CD14-positive monocyte (primary cell): ENCODE measurements around the gene PPP1R13L. TPM values are rescaled to one million over a fixed set of nuclear protein-coding genes. Genes with fewer than 3 reads are reported as not detected.
A peak's percentile ranks its signal among the peaks of the same experiment; 100 is the strongest.

Experiments
- DNase-seq, 3 donors: peaks; one replicate each; pipeline ENCODE4 v3.0.0-alpha.2; 2011 to 2022
- H2AFZ ChIP-seq: 2 replicates; pipeline ENCODE4 v1.6.0; 2012; ENCODE audit warnings: mild to moderate bottlenecking, low read depth, low read length, inconsistent platforms; ENCODE audit not compliant: insufficient read depth, poor library complexity, severe bottlenecking
- H3K27ac ChIP-seq, 2 donors: 1 replicate in 1 of 2; 2 replicates in 1 of 2; pipeline ENCODE4 v1.5.1; 2012 to 2013; ENCODE audit warnings: low read length in 2 of 2, control low read depth in 1 of 2, inconsistent platforms in 1 of 2, low read depth in 1 of 2, mild to moderate bottlenecking in 1 of 2
- H3K27me3 ChIP-seq, 2 donors: one replicate each; pipeline versions ENCODE4 v1.6.0 to v1.6.1; 2011 to 2013; ENCODE audit warnings: low read length in 2 of 2; ENCODE audit not compliant: control insufficient read depth in 2 of 2, insufficient read depth in 2 of 2
- H3K36me3 ChIP-seq, 2 donors: replicated peaks in 1 of 2; 1 replicate in 1 of 2; 2 replicates in 1 of 2; pipeline versions ENCODE4 v1.5.1 to v1.6.1; 2012 to 2013; ENCODE audit warnings: low read length in 2 of 2, control low read depth in 1 of 2, inconsistent platforms in 1 of 2, mild to moderate bottlenecking in 1 of 2; ENCODE audit not compliant: insufficient read depth in 2 of 2, control insufficient read depth in 1 of 2
- H3K4me1 ChIP-seq, 2 donors: 1 replicate in 1 of 2; 2 replicates in 1 of 2; pipeline versions ENCODE4 v1.5.1 to v1.6.1; 2012 to 2013; ENCODE audit warnings: low read length in 2 of 2, control low read depth in 1 of 2, inconsistent platforms in 1 of 2, mild to moderate bottlenecking in 1 of 2, moderate library complexity in 1 of 2; ENCODE audit not compliant: insufficient read depth in 2 of 2, control insufficient read depth in 1 of 2
- H3K4me2 ChIP-seq: replicated peaks from 2 replicates; pipeline ENCODE3; 2012; ENCODE audit warnings: low read length, moderate library complexity, mild to moderate bottlenecking; ENCODE audit not compliant: poor library complexity, severe bottlenecking; ENCODE audit errors: extremely low read depth
- H3K4me3 ChIP-seq, 3 experiments: fragments of 200-600 bp in 1 of 3; sonication (generic) in 1 of 3; replicated peaks in 1 of 3; 1 replicate in 2 of 3; 2 replicates in 1 of 3; pipeline ENCODE4 v1.5.1; 2011 to 2013; ENCODE audit warnings: low read length in 3 of 3, mild to moderate bottlenecking in 3 of 3, control low read depth in 2 of 3, low read depth in 2 of 3, inconsistent platforms in 1 of 3, moderate library complexity in 1 of 3
- H3K79me2 ChIP-seq: 2 replicates; pipeline ENCODE4 v1.6.0; 2012; ENCODE audit warnings: mild to moderate bottlenecking, control low read depth, inconsistent platforms, low read length, moderate library complexity; ENCODE audit not compliant: insufficient read depth
- H3K9ac ChIP-seq: 2 replicates; pipeline ENCODE4 v1.6.0; 2017; ENCODE audit warnings: low read length, mild to moderate bottlenecking; ENCODE audit not compliant: insufficient read depth, poor library complexity, severe bottlenecking
- H3K9me3 ChIP-seq, 2 donors: replicated peaks in 1 of 2; 1 replicate in 1 of 2; 2 replicates in 1 of 2; pipeline versions ENCODE4 v1.5.1 to v1.6.1; 2012 to 2013; ENCODE audit warnings: low read length in 2 of 2, control low read depth in 1 of 2; ENCODE audit not compliant: control insufficient read depth in 1 of 2, insufficient read depth in 1 of 2
- H4K20me1 ChIP-seq: 2 replicates; pipeline ENCODE4 v1.6.0; 2012; ENCODE audit warnings: mild to moderate bottlenecking, low read length, control low read depth, moderate library complexity; ENCODE audit not compliant: insufficient read depth
- H3K27ac Mint-ChIP-seq, 7 donors: one replicate each; pipeline ENCODE4 v1.8.0; 2020; ENCODE audit warnings: mild to moderate bottlenecking in 7 of 7, mixed read lengths in 7 of 7, moderate library complexity in 6 of 7, inconsistent platforms in 2 of 7
- H3K27me3 Mint-ChIP-seq, 3 donors: one replicate each; pipeline ENCODE4 v1.8.0; 2021 to 2022; ENCODE audit warnings: low read depth in 3 of 3, mild to moderate bottlenecking in 3 of 3, mixed read lengths in 3 of 3, moderate library complexity in 3 of 3, inconsistent platforms in 1 of 3
- H3K36me3 Mint-ChIP-seq, 2 donors: one replicate each; pipeline ENCODE4 v1.8.0; 2020; ENCODE audit warnings: mixed read lengths in 2 of 2, inconsistent platforms in 1 of 2, mild to moderate bottlenecking in 1 of 2
- H3K4me1 Mint-ChIP-seq: one replicate; pipeline ENCODE4 v1.8.0; 2020; ENCODE audit warnings: mild to moderate bottlenecking, mixed read lengths
- H3K4me3 Mint-ChIP-seq, 2 donors: one replicate each; pipeline ENCODE4 v1.8.0; 2020; ENCODE audit warnings: mild to moderate bottlenecking in 2 of 2, mixed read lengths in 2 of 2, moderate library complexity in 1 of 2
- H3K9me3 Mint-ChIP-seq, 7 donors: one replicate each; pipeline ENCODE4 v1.8.0; 2020 to 2022; ENCODE audit warnings: mixed read lengths in 7 of 7, mild to moderate bottlenecking in 6 of 7, moderate library complexity in 6 of 7, inconsistent platforms in 2 of 7
- CTCF ChIP-seq: fragments of 200-600 bp; IDR thresholded peaks from one replicate; pipeline ENCODE4 v1.8.0; 2022; ENCODE audit warnings: antibody characterized with exemption, mild to moderate bottlenecking
- WGBS: methylation state at CpG from one replicate; pipeline ENCODE4 v1.1.5; 2013; ENCODE audit warnings: missing lambda C conversion rate; ENCODE audit not compliant: insufficient coverage; 5-methylcytosine and 5-hydroxymethylcytosine counted together
- intact Hi-C, 2 donors: fragments of 100-400 bp; cut with micrococcal nuclease; formaldehyde crosslinking; loops; one replicate each; pipeline versions ENCODE4 v1.15.0 to v1.15.1; 2023
- polyA plus RNA-seq, 3 donors: library from polyadenylated mRNA; depleted of rRNA in 1 of 3; unstranded in 2 of 3; stranded (reverse) in 1 of 3; fragments of 300-500 nt in 2 of 3; fragments of >200 nt in 1 of 3; fragmentation: Illumina TruSeq in 2 of 3; gene quantifications; 1 replicate in 2 of 3; 2 replicates in 1 of 3; pipeline ENCODE4 v1.2.3, GENCODE V29; 2012 to 2021

PPP1R13L gene
- polyA plus RNA-seq, 3 donors, result 0.18 to 1.8 (median 0.45) TPM

GRCh38 chr19:45448425-45448756, 43.5 kb upstream of the PPP1R13L start:
- Mint-ChIP-seq H3K36me3 (peaks cover 2 to 4% of the 10 kb centered on the region in 2 donors), H3K27ac (peak overlapping the region in 5 of 7 donors; percentile 15 to 99 (median 82)), H3K4me3 (no peak overlapping the region), H3K9me3 (peaks cover 0 to 6% (median 2%) of the 10 kb centered on the region in 7 donors), H3K27me3 (peaks cover 14 to 28% (median 26%) of the 10 kb centered on the region in 3 donors), H3K4me1 (peaks cover 48% of the 10 kb centered on the region)
- H3K79me2 ChIP-seq, result no peaks in the 10 kb centered on the region
- peaks cover 0 to 16% of the 10 kb centered on the region in 2 donors for H3K27me3 ChIP-seq
- H3K4me3 ChIP-seq, result no peak overlapping the region
- H3K27ac ChIP-seq, result no peak overlapping the region
- no peaks in the 10 kb centered on the region for H4K20me1 ChIP-seq
- peaks cover 36 to 48% of the 10 kb centered on the region in 2 donors for H3K4me1 ChIP-seq
- DNase-seq, result no peak
- WGBS, result 100% methylated on average over 2 of the region's 3 CpGs
- H3K9me3 ChIP-seq, result no peaks in the 10 kb centered on the region
- no peak overlapping the region for H2AFZ ChIP-seq
- H3K36me3 ChIP-seq, result no peaks in the 10 kb centered on the region
- H3K9ac ChIP-seq, result no peak overlapping the region
- intact Hi-C loops, result no loop called here
- TF ChIP-seq CTCF, result no peak
- no peak overlapping the region for H3K4me2 ChIP-seq

GRCh38 chr19:45446944-45447343, 42.1 kb upstream of the PPP1R13L start:
- TF ChIP-seq CTCF, result no peak
- Mint-ChIP-seq H3K36me3 (peaks cover 2 to 8% of the 10 kb centered on the region in 2 donors), H3K27ac (peak overlapping the region in 4 of 7 donors; percentile 30 to 72 (median 60))

More at GRCh38 chr19:45446944-45447343, 42.1 kb upstream of the PPP1R13L start:
- intact Hi-C loops, result no loop called here
- Histone ChIP-seq H3K4me2 (no peak overlapping the region), H3K36me3 (no peaks in the 10 kb centered on the region), H3K9ac (no peak overlapping the region), H3K79me2 (no peaks in the 10 kb centered on the region), H2AFZ (no peak overlapping the region), H3K27me3 (peaks cover 0 to 12% of the 10 kb centered on the region in 2 donors), H4K20me1 (no peaks in the 10 kb centered on the region), H3K27ac (no peak overlapping the region), H3K4me3 (no peak overlapping the region), H3K4me1 (peaks cover 50 to 59% of the 10 kb centered on the region in 2 donors), H3K9me3 (no peaks in the 10 kb centered on the region)
- H3K9me3 Mint-ChIP-seq, result peaks cover 0 to 6% (median 2%) of the 10 kb centered on the region in 7 donors
- 93% methylated on average over 6 of the region's 7 CpGs for WGBS
- H3K27me3 Mint-ChIP-seq, result peaks cover 10 to 23% (median 18%) of the 10 kb centered on the region in 3 donors
- no peak for DNase-seq
- H3K4me3 Mint-ChIP-seq, result no peak overlapping the region
- H3K4me1 Mint-ChIP-seq, result peaks cover 58% of the 10 kb centered on the region
